Stimulated activated CD8-positive, alpha-beta memory T cell treated with anti-CD3 and anti-CD28 coated beads, Interleukin-2, amount 100 ng/mL, for 48 hours (primary cell): ENCODE data around the gene ZNF683.
A peak's percentile ranks its signal among the peaks of the same experiment; 100 is the strongest.
"Not testable (repeated sequence)": the region's sequence is repeated elsewhere in the genome, so short reads cannot be mapped to it uniquely, and the experiment has no call there.

Experiments used
- DNase-seq, 2 donors: peaks; one replicate each; pipeline ENCODE4 v3.0.0-alpha.2; 2020; ENCODE audit warnings: low read depth in 2 of 2

The ZNF683 gene

GRCh38 chr1:26372611-26373010 is at the start of gene ZNF683:
Gene ZNF683 (minus strand): TSS chr1:26372750. CDS start chr1:26368571, 4,179 bp downstream.
- DNase-seq, result not testable (repeated sequence)

DNA sequence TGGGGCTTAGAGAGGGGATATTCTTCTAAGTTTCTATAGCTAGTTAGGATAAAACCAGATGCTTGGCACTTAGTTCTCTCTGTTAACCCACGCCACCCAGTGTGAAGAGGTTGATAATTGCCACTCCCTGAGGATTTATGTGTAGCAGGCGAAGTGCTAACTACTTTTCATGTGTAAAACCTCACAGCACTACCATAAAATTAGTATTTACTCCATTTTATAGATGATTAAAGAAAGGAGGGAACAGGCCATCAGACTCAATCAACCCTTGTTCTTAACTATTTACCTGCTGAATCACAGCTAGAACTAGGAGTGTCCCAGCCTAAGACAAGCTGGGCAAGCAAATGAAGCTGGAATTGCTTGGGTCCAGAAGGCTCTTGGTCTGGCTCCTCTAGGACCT is 46.9 kb upstream of the ZNF683 start:
- no peak for DNase-seq

DNA sequence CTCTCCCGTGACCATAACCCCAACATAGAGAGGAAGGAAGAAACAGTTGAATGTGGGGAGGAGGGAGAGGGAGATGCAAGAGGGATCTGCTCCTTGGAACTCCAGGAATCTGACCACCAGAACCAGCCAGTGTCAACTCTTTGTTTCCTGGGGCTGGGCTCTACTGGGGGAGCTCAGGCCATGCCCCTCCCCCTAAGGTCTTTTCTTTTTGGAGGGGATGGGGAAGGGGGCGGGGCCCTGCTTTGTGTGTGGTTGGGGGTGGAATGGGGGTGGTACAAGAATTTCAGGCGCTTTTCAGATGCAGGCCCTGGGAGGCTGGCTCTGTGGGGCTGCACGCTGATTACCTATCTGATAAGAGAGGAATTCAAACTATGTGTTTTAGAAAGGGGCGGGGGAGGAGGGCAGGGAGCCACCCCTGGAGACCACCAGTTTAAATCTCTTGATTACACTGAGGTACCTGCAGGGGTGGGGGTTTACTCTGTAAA is 46.4 kb upstream of the ZNF683 start:
- DNase-seq, result no peak

GRCh38 chr1:26417111-26417759 is 44.7 kb upstream of the ZNF683 start:
- peak; percentile 75 to 79 for DNase-seq

- no peak for DNase-seq
Measured at GRCh38 chr1:26413031-26413430, 40.5 kb upstream of the ZNF683 start.

GRCh38 chr1:26412180-26412840 is 39.8 kb upstream of the ZNF683 start:
- DNase-seq, result no peak

GRCh38 chr1:26411624-26412074 is 39.1 kb upstream of the ZNF683 start:
- no peak for DNase-seq

DNA sequence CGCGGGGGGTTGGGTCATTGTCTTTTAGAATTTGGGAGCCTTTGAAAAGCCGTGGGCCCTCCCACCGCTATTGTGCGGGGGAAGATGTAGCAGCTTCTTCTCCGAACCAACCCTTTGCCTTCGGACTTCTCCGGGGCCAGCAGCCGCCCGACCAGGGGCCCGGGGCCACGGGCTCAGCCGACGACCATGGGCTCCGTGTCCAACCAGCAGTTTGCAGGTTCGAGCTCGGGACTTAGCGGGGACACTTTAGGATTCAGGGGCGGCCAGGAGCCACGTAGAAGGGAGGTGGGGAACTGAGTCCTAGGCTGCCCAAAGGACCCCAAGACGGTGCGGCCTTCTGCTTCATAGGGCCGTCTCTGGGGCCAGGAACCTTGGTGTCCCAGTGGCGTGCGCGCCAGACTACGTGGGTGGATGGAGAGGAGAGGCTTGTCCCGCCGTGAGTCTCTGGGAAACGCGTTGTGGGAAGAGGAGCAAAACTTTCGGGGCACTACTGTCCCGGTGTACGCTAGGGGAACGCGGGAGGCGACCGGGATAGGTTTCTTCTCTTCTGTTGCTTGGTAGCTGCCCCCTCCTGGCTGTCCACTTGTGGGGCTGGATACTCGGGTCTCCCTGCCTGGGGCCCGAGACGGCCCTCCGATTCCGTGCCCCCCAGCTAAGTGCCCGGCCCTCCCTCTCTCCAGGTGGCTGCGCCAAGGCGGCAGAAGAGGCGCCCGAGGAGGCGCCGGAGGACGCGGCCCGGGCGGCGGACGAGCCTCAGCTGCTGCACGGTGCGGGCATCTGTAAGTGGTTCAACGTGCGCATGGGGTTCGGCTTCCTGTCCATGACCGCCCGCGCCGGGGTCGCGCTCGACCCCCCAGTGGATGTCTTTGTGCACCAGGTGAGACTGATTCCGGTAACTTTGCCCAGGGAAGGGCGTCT is 38.4 kb upstream of the ZNF683 start, which contains the start of gene LIN28A:
TSS of gene LIN28A (plus strand) at position 112 of the 918 bp plus-strand sequence. CDS start at position 187, 75 bp downstream.
- no peak for DNase-seq

DNA sequence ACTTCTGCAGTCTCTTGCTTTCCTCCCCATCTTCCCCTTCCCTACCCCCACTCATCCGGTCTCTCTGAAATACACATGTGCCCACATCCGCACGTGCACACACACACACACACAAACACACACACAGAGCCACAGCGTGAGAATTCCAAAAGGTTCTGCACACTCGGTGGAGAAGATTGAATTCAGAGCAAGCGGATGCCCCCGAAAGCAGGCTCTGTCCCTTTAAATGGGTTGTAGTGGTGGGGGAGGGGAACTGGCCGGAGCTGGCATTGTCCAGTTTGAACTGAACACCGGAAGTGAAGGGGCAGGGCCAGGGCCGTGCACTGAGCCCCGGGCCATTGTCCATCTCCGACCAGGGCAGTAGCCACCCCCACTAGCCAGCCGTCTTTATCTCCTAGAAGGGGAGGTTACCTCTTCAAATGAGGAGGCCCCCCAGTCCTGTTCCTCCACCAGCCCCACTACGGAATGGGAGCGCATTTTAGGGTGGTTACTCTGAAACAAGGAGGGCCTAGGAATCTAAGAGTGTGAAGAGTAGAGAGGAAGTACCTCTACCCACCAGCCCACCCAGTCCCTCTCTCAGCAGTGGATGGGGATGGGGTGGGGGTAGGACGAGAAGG is 36.7 kb upstream of the ZNF683 start:
- no peak for DNase-seq

GRCh38 chr1:26408604-26409003 is 36.1 kb upstream of the ZNF683 start:
- peak; percentile 45 to 59 for DNase-seq

GRCh38 chr1:26405281-26405915 is 32.8 kb upstream of the ZNF683 start:
- no peak for DNase-seq

- no peak for DNase-seq
Measured at GRCh38 chr1:26404641-26405040, 32.1 kb upstream of the ZNF683 start.

GRCh38 chr1:26403656-26404055 is 31.1 kb upstream of the ZNF683 start:
- no peak for DNase-seq

- DNase-seq, result no peak
Measured at GRCh38 chr1:26401891-26402290, 29.3 kb upstream of the ZNF683 start.

DNA sequence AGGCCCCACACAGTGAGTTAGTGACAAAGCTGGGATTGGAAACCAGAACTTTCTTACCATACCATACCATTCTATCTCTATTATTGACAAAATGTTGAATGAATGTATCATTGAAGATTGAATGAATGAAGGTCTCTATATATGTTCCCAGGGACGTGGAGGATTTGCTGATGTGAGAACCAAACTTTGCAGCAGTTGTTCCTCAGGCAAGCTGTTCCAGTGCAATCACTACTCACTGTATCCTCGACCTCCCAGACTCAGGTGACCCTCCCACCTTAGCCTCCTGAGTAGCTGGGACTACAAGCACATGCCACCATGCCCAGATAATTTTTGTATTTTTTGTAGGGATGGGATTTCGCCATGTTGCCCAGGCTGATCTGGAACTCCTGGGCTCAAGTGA is 26.5 kb upstream of the ZNF683 start:
- no peak for DNase-seq

- DNase-seq, result no peak
Measured at GRCh38 chr1:26395754-26396153, 23.2 kb upstream of the ZNF683 start.

DNA sequence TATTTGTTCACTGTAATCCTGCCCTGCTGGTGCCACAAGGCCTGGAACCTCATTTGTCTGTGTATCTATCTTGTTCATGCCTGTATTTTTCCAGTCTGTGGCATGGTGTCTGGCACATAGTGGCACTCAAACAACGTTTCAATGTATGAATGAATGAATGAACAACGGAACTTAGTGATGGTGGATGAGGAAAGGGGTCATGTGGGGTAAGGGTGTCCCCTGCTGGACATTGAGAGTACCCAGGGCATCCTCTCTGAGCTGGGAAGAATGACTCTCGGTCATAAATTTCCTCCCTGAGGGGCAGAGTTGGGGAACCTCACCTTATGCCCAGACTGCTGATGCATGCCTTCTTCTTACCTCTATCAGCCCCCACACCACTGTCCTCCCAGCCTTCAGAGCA is 18.9 kb upstream of the ZNF683 start:
- DNase-seq, result no peak

- no peak for DNase-seq
Measured at GRCh38 chr1:26389604-26390247, 17.2 kb upstream of the ZNF683 start.

GRCh38 chr1:26388791-26389445 is 16.4 kb upstream of the ZNF683 start:
- no peak for DNase-seq

DNA sequence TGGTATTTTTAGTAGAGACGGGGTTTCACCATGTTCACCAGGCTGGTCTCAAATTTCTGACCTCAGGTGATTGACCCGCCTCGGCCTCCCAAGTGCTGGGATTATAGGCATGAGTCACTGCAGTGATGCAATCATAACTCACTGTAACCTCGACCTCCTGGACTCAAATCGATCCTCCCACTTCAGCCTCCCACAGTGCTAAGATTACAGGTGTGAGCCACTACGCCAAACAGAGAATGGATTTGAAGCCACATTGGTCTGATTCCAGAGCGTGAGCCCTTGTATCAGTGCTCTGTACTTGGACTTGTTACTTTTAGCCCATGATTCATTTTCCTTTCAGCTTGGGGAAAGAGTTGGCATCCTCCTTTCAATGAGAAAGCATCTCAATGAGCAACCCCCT is 14.9 kb upstream of the ZNF683 start:
- DNase-seq, result no peak
